GM18502 (cell line): ENCODE results near the gene BAIAP2L2.
"Not testable (repeated sequence)": the region's sequence is repeated elsewhere in the genome, so short reads cannot be mapped to it uniquely, and the experiment has no call there.

Source experiments
- ATAC-seq: cut with Tn5 transposase; IDR thresholded peaks from one replicate; pipeline ENCODE4 v1.9.1; 2021; ENCODE audit warnings: mild to moderate bottlenecking; ENCODE audit not compliant: unreplicated experiment, poor library complexity

Gene BAIAP2L2

DNA sequence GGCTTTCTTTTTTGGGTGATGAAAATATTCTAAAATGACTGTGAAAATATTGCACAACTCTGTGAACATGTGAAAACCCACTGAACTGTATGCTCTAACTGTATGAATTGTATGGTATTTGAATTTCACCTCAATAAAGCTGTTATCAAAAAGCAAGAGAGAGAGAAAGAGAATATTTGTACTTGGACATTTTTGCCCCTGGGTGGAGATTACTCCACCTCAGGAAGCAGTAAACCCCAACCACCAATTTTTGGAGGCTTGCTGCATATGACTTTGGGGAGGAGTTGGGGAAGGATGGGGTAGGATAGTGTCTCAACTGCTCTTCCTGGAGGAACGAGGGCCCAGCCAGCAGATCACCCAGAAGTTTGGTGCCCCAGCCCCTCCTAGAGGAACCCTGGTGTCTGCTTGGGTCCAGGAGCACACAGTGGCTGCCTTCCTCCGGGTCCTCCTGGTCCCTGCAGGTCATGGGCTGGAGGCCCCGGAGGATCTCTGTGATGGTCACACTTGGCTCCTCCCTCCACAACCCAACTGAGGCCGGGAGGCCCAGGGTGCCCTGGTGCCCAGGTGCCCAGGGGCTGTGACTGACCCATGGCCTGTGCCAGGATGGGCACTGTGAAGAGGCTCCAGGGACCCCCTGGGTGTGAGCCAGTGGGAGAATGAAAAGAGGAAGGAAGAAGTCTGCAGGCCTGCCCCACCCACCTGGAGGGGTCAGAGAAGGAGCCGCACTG lies 68.6 kb downstream of the BAIAP2L2 start:
- no peak for ATAC-seq

DNA sequence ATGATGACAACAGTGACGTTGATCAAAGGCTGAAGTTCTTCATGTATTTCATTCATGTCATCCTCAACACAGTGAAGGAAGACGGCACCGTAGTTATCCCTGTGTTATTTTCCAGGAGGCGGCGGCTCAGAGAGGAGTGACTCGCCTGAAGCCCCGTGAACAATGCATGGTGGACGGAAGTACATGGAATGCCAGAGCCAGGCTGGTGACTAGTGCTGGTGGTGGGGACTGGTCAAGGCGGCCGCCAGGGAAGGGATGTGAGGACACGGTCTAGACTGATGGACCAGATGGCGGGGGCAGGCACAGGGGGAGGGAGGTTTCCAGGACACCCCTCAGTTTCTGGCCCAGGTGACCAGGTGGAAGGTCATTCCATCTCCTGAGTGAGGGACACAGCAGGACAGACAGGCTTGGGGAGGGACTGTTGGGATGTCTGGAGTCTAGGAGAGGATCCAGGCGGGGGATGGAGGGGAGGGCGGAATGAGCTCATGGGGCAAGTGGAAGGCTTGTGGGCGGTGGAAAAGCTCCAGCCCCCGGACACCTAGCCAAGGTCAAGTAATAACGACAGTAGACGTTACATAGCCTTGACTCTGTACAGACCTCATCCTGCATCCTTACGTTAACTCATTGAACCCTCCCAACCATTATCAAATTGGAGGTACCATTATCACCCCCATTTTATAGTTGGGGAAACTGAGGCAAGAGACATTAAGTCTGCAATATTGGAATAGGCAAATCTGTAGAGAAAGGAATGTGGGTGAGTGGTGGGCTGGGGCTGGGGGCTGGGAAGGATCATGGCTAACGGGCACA lies 69.3 kb downstream of the BAIAP2L2 start:
- ATAC-seq = no peak

DNA sequence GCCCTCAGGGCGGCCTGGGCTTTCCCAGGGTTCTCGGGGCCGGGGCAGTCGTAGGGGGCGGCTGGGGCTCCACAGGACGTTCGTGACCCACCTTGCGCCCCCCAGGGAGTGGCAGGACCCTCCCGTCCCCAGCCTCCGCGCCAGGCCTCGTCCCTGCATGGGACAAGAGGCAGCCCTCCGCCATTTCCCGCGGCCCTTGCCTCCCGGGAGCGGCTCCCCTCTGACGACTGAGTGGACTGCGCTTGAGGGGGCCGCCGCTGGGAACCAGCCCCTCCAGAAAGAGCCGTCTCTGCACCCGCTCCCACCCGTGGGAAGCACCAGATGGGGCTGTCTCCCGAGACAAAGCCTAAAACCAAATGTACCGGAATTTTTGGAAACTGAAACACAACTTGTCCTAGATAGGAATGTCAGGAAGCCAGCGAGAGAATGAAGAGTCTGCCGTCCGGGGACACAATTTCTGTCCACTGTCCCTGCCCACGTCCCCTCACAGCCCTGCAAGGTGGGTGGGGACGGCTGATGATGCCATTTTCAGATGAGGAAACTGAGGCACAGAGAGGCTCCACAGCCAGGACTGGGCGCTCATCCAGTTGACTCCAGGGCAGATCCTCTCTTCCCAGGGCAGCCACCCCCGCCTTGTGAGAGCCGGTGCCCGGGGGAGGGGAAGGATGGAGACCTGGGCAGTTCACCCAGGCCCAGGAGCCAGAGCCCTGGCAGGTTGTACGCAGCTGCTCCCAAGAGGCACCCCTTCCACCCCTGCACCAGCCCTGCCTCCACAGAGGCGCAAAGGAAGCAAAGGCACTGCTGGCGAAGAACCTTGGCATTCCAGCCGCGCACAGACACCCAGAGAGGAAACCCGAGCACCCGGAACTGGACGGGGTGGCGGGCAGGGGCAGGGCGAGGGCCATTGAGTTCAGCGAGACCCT lies 71.3 kb downstream of the BAIAP2L2 start:
- ATAC-seq = no peak

DNA sequence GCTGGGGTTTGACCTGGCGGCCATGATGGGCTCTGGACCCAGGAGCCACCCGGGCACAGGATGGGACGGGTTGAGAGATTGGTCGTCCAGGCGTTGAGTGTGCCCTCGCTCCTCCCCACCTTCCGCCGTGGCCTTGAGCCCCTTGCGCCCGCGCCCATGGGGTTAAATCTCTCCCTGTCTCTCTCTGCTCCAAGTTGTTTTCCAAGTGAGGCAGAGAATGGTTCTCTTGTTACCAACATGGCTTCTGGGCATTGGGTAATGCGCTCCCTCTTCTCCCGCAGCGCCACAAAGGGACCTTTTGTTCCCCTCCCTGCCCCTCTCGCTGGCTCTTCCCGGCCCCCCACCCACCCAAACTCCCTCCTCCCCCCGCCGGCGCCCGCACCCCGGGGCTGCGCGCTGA lies 72.1 kb downstream of the BAIAP2L2 start:
- ATAC-seq = no peak

DNA sequence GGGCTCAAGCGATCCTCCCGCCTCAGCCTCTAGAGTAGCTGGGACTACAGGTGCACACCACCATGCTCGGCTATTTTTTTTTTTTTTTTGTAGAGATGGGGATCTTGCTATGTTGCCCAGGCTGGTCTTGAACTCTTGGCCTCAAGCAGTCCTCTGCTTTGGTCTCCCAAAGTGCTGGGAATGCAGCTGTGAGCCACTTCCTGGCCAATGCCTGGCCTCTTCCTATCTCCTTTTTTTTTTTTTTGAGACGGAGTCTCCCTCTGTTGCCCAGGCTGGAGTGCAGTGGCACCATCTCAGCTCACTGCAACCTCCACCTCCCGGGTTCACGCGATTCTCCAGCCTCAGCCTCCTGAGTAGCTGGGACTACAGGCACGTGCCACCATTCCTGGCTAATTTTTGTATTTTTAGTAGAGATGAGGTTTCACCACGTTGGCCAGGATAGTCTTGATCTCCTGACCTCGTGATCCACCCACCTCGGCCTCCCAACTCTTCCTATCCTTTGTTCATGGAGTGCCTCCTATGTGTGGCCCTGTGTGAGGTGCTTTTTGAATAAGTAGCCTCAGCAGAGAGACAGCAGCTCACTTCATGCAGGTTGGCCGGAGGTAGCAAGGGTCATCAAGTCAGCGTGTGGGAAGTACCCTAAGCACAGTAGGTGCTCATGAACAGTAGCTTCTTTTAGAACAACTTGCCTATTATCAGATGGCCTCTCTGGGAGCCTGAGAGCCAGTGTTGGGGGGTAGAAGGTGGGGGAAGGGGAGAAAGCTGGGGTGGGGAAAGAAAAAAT lies 72.9 kb downstream of the BAIAP2L2 start:
- ATAC-seq = not testable (repeated sequence)

DNA sequence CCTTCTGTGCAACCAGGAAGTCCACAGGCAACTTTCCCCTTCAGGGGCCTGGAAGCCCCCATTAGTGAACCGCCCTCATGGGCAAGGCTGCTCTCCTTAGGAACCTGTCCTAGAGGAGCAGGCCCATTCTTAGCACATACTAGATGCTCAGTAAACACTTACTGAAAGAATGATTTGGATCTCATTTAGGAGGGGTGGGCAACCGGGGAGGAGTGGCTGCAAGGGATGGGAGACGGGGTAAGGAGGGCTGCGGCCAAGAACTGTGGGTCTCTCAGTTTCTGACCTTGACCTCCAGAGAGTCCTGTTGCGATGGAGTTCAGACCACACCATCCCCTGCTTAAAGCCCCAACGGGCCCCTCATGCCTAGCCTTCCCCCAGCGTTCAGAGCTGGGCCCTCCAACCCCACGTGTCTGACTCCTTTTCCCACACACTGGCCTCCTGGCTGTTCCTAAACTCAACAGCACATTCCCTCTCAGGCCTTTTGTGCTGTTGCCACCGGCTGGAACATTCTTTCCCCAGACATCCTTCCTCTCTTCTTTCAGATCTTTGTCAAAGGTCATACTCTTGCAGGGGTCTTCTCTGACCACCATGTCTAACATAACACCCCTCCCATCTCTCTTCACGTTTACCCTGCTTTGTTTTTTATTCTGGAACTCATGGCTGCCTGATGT lies 74.0 kb downstream of the BAIAP2L2 start:
- no peak for ATAC-seq

DNA sequence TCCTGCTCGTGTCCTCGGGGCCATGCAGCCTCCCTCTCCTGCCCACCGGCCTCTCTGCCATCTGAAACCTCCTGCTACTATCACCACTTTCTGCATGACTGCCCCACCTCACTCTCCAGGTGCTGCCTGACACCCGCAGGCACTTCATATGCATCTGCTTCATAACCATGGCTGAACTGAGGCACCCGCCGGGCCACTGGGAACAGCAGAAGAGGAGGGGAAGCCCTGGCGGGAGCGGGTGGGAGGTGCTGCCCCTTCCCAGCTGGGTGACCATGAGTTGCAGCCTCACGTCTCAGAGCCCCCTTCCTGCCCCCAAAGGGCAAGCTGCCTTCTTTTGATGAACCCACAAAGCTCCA lies 75.0 kb downstream of the BAIAP2L2 start:
- ATAC-seq = no peak
